GM19324 (cell line): ENCODE results near the gene KRTAP10-7.
"Not testable (repeated sequence)": the region's sequence is repeated elsewhere in the genome, so short reads cannot be mapped to it uniquely, and the experiment has no call there.

Experiments used
- ATAC-seq: cut with Tn5 transposase; IDR thresholded peaks from one replicate; pipeline ENCODE4 v1.9.1; 2021; ENCODE audit warnings: mild to moderate bottlenecking, moderate library complexity; ENCODE audit not compliant: unreplicated experiment, low FRiP score

KRTAP10-7 gene

GRCh38 chr21:44627831-44628233 is 27.4 kb downstream of the KRTAP10-7 start:
- ATAC-seq: not testable (repeated sequence)

GRCh38 chr21:44628707-44629391 is 28.5 kb downstream of the KRTAP10-7 start:
- no peak for ATAC-seq

- no peak for ATAC-seq
Measured at GRCh38 chr21:44630440-44630839, 30.0 kb downstream of the KRTAP10-7 start.

GRCh38 chr21:44632067-44632466 is 31.7 kb downstream of the KRTAP10-7 start:
- ATAC-seq: no peak

- ATAC-seq: no peak
Measured at GRCh38 chr21:44636209-44637017, 36.0 kb downstream of the KRTAP10-7 start.

GRCh38 chr21:44637018-44637850 is 36.8 kb downstream of the KRTAP10-7 start, which contains the start of gene KRTAP10-10:
KRTAP10-10 (plus strand) TSS chr21:44637356; CDS start chr21:44637418, 62 bp downstream.
- no peak for ATAC-seq

- ATAC-seq: not testable (repeated sequence)
Measured at GRCh38 chr21:44637851-44638348, 37.5 kb downstream of the KRTAP10-7 start.

GRCh38 chr21:44638506-44639330 is 38.3 kb downstream of the KRTAP10-7 start:
- ATAC-seq: not testable (repeated sequence)

- no peak for ATAC-seq
Measured at GRCh38 chr21:44639331-44639655, 38.9 kb downstream of the KRTAP10-7 start.

- no peak for ATAC-seq
Measured at GRCh38 chr21:44640761-44641160, 40.4 kb downstream of the KRTAP10-7 start.

- ATAC-seq: no peak
Measured at GRCh38 chr21:44643741-44644310, 43.4 kb downstream of the KRTAP10-7 start.

- ATAC-seq: no peak
Measured at GRCh38 chr21:44644878-44645277, 44.5 kb downstream of the KRTAP10-7 start.

- ATAC-seq: not testable (repeated sequence)
Measured at GRCh38 chr21:44646366-44647221, 46.2 kb downstream of the KRTAP10-7 start, which contains the start of gene KRTAP10-11. KRTAP10-11 (plus strand) TSS chr21:44646414; CDS start chr21:44646459, 45 bp downstream.

- ATAC-seq: no peak
Measured at GRCh38 chr21:44647222-44647552, 46.8 kb downstream of the KRTAP10-7 start.

- no peak for ATAC-seq
Measured at GRCh38 chr21:44648557-44649311, 48.3 kb downstream of the KRTAP10-7 start.

GRCh38 chr21:44649521-44650100 is 49.2 kb downstream of the KRTAP10-7 start:
- no peak for ATAC-seq

- no peak for ATAC-seq
Measured at GRCh38 chr21:44650265-44650972, 50.0 kb downstream of the KRTAP10-7 start.
